ENCODE measurements around the gene SIPA1L2.

- TF ChIP-seq MAX (IDR thresholded peaks at IDR 0.05) = no peak
- no peak for TF ChIP-seq POLR2A (IDR thresholded peaks at IDR 0.05; ENCODE audit: insufficient read depth in 1 of 2, low read depth in 2 of 2, low read length in 2 of 2)
- TF ChIP-seq TAF1 (CRISPR knock-in tag; IDR thresholded peaks at IDR 0.05) = no peak
- no peak for TF ChIP-seq ETV6 (CRISPR knock-in tag; conservative IDR thresholded peaks at IDR 0.05)
- no peak for TF ChIP-seq MYC (CRISPR knock-in tag; IDR thresholded peaks at IDR 0.05; ENCODE audit: borderline replicate concordance)
- TF ChIP-seq SMAD1 (CRISPR knock-in tag; IDR thresholded peaks at IDR 0.05; ENCODE audit: borderline replicate concordance, low read depth) = no peak
- no peak for TF ChIP-seq HOXA9 (CRISPR knock-in tag; IDR thresholded peaks at IDR 0.05; ENCODE audit: borderline replicate concordance)
These were observed 40.2 kb upstream of the SIPA1L2 start for GRCh38 chr1:232669981-232670747.
